NCI-H187 treated with DMSO at 0.1 percent for 48 hours (cell line): ENCODE measurements around the gene SLC35E1.
"Not testable (repeated sequence)": the region's sequence is repeated elsewhere in the genome, so short reads cannot be mapped to it uniquely, and the experiment has no call there.

Experiments used
- DNase-seq: peaks from one replicate; lab custom pipeline; 2025; lab: John Stamatoyannopoulos, UW

SLC35E1 gene

DNA sequence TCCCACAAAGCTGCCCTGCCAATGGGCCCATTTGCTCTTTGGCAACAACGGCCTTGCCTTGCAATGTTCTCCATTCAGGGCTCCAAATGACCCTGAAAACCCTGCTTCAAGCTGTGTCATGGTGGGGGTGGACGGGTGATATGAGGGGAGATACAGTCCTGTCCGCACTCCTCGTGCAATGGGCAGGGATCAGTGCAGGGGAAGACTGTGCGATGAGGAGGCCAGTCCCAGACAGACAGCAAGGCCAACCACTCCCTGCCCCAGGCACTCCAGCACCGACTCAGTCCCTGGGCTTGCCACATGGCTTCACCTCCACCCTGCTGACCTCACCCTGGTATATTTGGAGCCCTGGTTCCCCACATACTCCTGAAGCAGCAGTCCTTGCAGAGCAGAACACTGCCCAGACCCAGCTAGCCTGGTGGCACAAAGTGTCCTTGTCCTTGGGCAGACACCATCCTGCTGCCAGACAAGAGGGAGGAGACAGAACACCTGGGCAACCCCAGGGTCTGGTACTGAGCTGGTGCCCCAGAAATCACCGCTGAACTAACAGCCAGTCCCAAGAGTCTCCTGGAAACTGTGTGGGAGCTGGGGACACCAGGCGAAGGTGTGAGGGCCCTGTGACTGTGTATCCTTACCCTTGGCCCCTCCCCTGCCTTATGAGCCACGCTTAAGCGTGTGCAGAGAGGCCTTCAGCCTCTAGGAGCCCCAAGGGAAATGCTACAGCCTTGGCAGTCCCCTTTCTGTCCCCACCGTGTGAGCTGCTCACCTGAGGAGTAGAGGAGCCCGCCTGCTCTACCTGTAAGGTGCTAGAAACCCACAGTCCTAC, 9.1 kb upstream of the SLC35E1 start:
- no peak for DNase-seq

DNA sequence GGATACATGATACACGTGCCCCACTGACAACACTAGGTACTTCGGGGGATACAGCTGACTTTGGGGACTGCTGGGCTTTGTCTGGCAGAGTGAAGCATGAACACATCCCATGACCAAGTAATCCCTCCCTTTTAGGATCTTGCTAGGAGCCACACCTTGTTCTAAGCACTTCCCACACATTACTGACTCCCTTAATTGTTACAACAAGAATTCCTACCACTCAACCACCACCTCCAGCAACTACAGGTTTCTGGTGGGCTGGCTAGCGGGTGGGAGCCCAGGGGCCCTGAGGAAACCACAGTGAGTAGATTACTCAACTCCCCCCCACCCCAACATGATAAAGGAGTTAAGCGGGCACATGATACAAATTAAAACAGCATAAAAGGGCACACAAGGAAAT, 7.2 kb upstream of the SLC35E1 start:
- no peak for DNase-seq

DNA sequence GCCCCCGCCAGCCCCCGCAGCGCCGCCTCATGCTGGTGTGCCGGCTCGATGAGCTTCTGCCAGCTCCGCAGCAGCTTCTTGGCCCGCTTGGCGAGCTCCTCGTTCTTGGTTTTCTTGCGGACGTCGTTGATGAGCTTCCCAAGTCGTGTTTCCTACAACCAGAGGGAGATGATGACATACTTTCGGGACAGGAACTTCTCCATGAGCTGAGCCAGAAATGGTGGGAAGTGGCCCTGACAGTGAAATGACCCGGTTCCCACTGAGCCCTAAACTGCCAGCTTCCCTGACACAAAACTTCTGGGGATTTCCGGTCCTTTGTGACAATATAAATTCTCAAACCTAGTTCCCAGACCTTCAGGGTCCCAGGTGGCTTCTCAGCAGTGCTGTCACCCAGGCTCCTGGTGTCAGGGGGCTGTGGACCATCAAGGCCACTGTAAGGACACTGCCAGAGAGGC, 5.3 kb upstream of the SLC35E1 start:
- no peak for DNase-seq

DNA sequence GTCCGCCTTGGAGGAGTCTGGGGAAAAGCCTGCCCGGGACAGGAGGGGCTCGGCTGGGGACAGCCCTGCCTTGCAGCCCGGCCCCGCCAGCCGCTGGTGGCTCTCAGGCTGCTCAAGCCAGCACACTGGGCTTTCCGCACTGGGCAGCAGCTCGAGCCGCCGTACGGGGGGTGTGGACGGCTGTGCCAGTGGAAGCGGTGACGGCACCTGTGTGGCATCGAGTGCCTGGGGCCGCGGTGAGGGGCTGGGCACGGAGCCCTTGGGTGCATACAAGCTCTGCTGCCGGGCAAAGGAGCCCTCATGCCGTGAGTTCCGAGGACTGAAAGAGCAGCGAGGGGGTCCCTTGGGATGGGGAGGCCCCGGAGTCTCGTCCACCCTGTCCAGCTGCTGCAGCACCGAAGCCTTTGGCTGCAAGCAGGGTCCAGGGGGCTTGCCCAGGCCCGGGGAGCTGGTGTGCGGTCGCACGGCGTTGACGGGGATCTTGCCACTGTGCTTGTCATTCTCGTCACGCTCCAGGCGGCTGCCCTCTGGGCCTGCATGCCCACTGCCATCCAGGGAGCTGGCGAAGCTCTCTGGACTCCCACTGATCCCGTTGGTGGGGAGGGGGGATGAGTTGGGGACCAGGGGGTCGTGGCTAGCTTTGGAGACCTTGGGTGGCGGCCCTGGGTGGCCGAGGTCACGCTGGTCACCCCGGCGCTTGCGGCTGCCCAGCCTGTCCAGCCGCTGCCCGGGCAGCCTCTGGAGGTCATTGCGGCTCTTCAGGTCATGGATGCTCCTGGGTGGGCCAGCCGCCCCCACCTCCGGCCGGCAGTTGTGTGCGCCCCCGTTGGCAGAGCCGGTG, 4.7 kb upstream of the SLC35E1 start:
- DNase-seq = no peak

DNA sequence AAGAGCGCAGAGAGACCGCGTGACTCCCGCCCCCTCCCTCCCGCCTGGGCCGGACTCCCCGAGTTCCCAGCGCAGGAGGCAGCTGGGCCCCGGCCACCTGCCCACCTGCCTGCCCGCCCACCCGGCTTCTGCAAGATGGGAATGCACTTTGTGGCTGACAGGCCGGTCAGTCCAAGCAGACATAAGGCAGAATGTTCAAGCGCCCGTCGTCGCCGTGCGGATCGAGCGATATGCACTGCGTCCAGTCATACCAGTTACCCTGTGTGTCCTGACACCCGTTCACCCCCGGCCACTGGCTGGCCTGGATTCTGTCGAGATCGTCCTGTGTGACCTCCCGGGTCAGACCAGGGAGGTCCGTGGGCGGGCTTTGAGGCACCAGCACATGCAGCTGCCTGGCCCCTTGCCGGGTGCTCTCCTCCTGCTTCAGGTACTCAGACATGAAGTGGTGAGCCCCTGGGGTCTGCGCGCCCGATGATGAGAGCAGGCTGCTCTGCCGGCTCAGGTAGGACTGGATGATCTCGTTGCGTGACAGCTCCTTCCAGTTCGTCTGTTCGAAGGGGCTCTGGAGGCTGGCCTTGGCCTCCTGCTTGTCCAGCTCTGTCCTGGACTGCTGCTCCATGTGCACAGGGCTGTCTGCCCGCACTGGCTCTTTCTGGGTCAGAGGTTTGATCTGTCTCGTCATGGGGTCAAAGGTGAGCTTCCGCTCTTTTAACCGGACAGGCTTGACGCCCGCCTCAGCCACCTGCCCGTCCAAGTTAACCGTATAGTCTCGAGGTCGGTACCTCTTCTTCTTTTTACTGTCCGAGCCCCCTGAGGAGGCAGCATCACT, 3.9 kb upstream of the SLC35E1 start:
- no peak for DNase-seq

DNA sequence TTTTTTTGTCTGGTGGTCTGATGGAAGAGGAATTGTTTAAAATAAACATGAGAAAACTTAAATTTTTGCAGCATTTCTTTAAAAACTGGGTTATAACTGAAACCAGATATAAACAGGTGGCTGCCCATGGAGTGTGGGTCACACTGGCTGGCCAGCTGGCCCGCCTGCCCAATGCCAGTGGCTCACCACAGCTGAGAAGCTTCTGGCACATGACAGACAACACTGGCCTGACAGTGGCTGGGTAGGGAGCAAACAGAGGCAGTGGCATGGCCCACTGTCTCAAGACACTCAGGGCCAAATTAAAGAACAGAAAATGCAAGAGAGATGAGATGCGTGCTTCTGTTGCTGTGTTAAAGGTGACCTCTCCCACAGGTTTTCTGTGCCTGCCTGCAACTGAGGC, 3.1 kb upstream of the SLC35E1 start:
- DNase-seq = no peak

DNA sequence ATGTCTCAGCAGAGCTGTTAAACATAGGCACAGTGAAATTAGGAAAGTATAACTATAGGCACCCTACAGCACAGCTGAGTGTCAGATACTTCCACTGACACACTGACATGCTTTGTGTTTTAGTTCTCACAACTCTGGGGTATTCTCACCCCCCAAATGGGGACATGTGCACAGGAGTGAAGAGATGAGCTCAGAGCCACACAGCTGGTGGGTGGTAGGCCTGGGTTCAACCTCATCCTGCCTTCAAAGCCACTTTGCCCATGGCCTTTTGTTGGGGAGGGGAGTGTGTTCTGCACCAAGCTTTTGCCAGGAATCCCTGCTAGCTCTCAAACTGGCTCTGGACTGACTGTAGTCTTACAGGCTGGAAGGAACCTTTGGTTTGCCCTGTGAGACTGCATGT, 1.7 kb upstream of the SLC35E1 start:
- DNase-seq = no peak

DNA sequence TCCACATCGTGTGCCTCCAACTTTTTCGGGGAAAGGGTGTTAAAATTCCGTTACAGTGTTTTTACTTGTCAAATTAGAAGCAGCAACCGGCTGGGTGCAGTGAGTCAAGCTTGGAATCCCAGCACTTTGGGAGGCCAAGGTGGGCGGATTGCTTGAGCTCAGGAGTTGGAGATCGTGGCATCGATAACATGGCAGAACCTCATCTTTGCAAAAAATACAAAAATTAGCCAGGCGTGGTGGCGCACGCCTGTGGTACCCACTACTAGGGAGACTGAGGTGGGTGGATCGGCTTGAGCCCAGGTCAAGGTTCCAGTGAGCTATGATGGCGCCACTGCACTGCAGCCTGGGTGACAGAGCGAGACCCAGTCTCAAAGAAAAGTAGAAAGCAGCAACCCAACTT, 1.1 kb upstream of the SLC35E1 start:
- no peak for DNase-seq

DNA sequence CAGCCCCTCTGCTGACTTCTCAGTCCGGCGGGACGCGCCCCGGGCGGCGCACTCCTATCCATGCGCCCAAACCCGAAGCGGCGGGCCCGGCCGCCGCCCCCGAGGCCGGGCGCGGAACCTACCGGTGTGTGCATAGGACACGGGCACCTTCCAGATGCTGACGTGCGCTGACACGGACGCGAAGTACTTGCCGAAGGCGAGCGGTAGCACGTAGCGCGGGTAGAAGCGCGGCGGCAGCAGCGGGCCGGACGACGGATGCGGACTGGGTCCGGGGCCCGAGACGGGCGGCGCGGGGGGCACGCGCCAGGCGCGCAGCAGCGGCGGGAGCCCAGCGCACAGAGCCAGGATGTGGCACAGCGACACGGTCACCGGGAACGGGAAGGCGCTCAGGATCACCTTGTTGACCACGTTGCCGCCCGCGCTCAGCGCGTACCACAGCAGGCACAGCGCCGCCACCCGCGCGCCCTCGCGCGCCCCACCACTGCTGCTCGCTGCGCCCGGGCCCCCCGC, 338 bp downstream of the SLC35E1 start:
- no peak for DNase-seq

DNA sequence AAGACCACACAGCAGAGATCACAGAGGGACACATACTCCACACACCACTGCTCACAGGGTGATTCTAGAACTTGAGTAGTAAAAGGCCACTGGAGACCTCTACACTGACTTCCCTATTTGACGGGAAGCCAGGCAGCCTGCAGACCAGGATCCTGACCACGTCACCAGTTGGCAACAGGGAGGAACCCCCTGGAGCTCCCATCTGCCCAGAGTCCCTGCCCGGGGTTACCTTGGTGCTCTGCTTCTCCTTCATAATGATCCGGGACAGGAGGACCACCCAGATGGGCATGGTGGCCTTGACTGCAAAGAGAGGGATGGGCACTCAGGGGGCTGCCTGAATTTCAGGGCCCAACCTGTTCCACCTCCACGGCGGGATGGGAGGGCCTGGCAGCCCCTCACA, 932 bp downstream of the SLC35E1 start:
- DNase-seq = no peak

DNA sequence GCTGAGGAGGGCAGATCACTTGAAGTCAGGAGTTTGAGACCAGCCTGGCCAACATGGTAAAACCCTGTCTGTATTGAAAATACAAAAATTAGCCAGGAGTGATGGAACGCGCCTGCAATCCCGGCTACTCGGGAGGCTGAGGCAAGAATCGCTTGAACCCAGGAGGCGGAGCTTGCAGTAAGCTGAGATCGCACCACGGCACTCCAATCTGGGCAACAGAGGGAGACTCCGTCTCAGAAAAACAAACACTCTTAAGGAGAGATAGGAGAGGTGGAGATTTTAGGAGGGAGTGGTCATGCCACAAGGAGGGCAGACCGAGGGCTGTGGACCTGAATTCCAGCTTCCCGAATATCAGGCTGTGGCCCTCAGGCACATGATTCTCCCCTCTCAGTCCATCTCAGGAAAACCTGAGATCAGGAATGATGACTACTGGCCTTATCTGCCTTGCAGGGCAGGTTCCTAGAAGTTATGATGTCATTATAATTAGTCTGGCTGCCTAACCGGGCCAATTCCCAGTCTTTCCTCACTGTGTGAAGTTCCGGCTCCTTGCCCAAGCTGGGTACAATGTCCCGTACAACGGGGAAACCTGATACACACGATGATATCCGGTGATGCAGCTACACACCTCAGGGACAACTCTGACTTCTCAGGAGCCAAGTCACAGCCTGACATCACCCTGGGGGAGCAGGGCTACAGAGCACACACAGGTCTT, 2.5 kb downstream of the SLC35E1 start:
- no peak for DNase-seq

DNA sequence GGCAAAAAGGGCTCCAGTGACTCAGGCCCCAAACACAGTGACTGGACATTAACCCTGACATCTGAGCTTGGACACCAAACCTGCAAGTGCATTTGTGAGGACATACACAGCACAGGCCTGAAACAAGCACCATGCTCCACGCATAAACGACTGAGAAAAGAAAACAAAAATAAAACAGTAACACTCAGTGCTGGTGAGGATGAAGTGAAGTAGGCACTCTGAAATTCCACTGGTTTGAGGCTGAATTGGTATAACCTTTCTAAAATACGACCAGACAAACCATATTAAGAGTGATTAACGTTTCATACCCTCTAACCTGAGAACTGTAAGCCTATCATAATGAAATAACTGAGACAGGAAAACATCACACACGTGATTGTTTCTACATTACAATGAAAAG, 5.5 kb downstream of the SLC35E1 start:
- no peak for DNase-seq

DNA sequence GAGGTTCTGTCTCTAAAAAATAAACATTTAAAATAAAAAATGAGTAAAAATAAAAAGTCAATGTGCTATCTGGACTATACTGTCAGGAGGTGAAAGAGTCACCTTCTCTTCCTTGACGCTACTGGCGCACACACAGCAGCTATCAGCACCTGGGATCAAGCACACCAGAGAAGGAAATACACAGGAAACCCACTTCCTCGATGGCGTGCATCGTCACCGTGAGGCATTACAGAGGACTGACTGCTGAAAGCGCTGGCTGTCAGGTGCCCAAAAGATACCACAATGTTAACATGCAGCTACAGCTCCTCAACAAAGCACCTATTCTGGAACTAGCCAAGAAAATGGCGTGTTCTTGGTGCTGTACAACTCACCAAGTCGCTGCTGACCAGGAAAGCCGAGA, 6.1 kb downstream of the SLC35E1 start:
- DNase-seq = no peak

DNA sequence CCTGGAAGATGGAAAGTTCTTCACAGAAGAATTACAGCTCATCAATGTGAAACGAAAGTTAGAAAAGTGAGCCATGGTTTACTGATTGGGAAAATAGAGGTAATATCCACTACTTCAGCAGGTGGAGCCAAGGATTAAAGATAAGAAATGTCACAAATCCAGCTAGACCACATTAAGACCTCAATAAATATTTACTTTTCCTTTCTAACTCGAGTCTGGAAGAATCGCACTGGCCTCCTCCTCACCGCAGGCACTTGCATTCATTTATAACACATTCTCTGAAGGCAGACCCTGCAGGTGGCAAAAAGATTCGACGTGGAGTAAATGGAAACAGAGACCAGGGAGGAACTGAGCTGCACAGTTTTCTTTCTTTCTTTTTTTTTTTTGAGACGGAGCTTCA, 7.4 kb downstream of the SLC35E1 start:
- DNase-seq = no peak

DNA sequence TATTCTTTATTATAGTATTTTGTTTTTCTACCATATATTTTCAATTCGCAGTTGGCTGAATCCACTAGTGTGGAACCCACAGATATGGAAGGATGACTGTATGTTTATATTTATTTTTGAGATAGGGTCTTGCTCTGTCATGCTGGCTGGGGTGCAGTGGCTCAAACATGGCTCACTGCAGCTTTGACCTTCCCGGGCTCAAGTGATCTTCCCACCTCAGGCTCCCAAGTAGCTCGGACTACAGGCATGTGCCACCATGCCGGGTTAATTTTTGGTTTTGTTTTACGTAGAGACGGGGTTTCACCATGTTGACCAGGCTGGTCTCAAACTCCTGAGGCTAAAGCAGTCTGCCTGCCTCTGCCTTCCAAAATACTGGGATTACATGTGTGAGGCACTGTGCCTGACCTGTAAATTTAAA, 9.6 kb downstream of the SLC35E1 start:
- no peak for DNase-seq

DNA sequence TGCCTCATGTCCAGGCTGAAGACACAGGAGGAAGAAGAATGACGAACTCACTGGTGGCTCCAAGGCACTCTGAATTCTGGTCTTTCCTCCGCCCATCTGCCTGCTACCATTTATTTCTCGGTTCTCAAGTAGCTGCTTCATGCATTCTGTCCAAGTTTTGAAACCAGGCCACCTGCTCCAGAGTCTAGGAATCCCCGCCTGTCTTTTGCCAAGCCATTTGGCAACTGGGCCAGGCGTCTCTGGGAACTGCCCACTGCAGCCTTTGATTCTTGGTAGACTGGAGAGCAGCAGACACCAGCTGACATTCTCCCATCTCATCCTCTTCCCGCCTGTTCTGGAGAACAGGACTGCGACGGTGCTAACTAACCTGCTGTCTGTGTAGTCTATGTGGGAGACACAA, 10.8 kb downstream of the SLC35E1 start:
- no peak for DNase-seq

DNA sequence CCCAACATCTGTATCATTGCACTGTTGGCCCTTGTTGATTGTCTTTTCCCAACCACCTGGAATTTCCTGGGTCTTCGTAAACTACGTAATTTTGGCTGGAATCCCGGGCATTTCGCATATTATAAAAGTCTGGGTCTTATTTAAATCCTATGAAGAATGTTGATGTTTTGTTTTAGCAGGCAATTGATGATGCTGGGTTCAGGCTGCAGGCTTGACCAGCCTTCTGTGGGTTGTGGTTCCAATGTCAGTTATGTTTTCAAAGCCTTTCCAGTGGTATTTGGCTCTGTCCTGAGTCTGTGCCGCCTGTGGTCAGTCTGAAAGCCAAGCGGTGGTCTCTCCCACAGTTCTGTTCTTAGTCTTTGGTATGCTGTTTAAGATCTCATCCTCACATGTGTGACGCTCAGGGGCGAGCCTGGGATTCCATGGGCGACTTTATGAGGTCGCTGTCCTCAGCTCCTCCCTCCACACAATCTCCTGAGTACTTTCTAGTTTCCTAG, 12.4 kb downstream of the SLC35E1 start:
- DNase-seq = no peak

DNA sequence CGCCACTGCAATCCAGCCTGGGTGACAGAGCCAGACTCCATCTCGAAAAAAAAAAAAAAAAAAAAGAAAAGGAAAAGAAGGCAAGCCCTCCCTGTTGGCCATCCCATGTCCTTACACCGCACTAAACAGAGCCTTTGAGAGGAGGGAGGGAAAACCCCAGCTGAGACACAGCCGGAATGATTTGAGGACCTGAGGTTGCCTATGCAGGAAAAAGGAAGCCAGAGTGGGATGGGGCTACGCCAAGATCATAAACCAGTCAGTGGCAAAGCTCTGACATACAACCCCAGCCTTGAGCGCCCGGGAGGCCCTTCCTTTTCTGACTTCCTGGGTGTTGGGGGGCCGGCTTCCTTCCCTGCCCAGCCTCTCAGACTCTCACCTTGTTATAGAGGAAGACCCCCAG, 17.4 kb downstream of the SLC35E1 start:
- DNase-seq = no peak

DNA sequence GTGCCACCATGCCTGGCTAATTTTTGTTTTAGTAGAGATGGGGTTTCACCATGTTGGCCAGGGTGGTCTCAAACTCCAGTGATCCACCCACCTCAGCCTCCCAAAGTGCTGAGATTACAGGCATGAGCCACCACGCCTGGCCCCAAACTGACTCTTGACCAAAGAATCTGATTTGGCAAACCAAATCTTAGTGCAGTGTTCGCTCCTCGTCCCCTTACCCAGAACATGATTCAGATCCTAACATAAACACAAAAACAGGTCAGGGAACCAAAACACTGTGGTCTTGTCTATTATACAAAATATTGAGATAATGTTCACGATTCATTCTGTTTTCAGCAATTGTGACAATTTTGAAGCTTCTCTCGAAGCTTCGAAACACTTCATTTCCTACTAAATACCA, 20.3 kb downstream of the SLC35E1 start:
- DNase-seq = not testable (repeated sequence)

DNA sequence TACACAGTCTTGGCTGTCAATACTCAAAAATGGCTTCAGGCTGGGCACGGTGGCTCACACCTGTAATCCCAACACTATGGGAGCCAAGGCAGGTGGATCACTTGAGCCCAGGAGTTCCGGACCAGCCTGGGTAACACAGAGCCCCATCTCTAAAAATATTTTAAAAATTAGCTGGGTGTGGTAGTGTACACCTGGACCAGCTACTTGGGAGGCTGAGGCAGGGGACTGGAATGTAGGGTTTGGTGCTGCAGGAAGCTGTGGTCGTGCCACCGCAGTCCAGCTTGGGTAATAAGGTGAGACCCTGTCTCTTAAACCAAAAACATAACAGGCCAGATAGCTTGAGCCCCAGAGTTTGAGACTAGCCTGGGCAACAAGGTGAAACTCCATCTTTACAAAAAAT, 23.3 kb downstream of the SLC35E1 start:
- no peak for DNase-seq

DNA sequence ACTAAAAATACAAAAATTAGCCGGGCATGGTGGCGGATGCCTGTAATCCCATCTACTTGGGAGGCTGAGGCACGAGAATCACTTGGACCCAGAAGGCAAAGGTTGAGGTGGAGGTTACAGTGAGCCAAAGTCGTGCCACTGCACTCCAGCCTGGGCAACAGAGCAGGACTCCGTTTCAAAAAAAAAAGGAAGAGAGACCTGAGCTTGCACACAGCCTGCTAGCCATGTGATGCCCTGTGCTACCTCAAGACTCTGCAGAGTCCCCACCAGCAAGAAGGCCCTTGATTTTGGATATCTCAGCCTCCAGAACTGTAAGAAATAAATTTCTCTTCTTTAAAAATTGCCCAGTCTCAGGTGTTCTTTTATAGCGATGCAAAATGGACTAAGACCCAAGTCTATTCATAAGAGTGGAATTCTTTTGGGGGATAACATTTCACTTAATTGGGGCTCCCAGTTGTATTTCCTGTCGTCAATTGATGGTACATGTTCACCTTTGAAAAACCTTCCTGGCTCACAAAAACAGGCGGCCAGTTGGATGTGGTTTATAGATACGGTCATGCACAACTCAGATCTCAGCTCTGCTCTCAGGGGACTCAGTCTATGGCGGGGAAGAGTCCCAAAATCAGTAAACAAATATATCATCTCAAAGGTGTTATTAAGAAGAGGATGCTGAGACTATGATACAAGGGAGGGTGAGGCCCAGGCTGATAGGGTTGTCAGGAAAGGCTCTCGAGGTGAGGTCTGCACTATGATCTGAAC, 27.6 kb downstream of the SLC35E1 start:
- no peak for DNase-seq
